WTC11 (cell line): ENCODE results near the gene SH3BP4.

Experiments used
- GABPB1 ChIP-seq: sonication (generic); formaldehyde crosslinking; IDR thresholded peaks from 2 replicates; pipeline ENCODE4 v1.8.1; 2023; ENCODE audit warnings: mild to moderate bottlenecking, missing genetic modification reagents
- KAT7 ChIP-seq: sonication (generic); formaldehyde crosslinking; IDR thresholded peaks from 2 replicates; pipeline ENCODE4 v1.8.1; 2023; ENCODE audit warnings: missing genetic modification reagents, mild to moderate bottlenecking, borderline replicate concordance
- SMAD3 ChIP-seq: sonication (generic); formaldehyde crosslinking; IDR thresholded peaks from 2 replicates; pipeline ENCODE4 v1.8.0; 2022; ENCODE audit warnings: missing genetic modification reagents, mild to moderate bottlenecking, borderline replicate concordance
- SP1 ChIP-seq: sonication (generic); formaldehyde crosslinking; conservative IDR thresholded peaks from 2 replicates; pipeline ENCODE4 v1.8.1; 2022; ENCODE audit warnings: missing genetic modification reagents
- USF2 ChIP-seq: sonication (generic); formaldehyde crosslinking; IDR thresholded peaks from 2 replicates; pipeline ENCODE4 v1.8.1; 2023; ENCODE audit warnings: mild to moderate bottlenecking, missing genetic modification reagents, moderate library complexity
- TF ChIP-seq, protein P1 (sequence below): fragments of 200-600 bp; IDR thresholded peaks from 2 replicates; pipeline ENCODE4 v1.8.0; 2022; ENCODE audit warnings: antibody characterized with exemption

DNA sequence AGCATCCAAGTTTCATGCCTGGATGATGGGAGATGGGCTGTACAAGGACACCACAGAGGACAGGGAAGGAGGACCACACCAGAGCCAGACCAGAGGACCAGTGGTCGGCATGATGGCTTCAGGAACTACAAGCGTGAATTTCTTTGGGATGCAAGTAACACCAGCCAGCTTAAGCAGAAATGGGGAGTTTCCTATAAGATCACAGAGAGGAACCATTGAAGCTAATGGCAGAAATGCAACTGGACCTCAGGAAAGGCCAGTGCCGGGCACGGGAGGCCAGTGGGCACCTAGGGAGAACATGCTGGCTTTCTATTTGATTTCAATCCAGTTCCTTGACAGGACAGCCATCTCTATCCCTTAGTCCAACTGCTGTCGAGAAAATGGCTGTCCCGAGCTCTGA, 145.4 kb downstream of the SH3BP4 start:
- TF ChIP-seq KAT7 (no peak), USF2 (CRISPR knock-in tag) (no peak), SP1 (CRISPR knock-in tag) (no peak), SMAD3 (CRISPR knock-in tag) (no peak), GABPB1 (CRISPR knock-in tag) (no peak)
- TF ChIP-seq, protein P1, sequence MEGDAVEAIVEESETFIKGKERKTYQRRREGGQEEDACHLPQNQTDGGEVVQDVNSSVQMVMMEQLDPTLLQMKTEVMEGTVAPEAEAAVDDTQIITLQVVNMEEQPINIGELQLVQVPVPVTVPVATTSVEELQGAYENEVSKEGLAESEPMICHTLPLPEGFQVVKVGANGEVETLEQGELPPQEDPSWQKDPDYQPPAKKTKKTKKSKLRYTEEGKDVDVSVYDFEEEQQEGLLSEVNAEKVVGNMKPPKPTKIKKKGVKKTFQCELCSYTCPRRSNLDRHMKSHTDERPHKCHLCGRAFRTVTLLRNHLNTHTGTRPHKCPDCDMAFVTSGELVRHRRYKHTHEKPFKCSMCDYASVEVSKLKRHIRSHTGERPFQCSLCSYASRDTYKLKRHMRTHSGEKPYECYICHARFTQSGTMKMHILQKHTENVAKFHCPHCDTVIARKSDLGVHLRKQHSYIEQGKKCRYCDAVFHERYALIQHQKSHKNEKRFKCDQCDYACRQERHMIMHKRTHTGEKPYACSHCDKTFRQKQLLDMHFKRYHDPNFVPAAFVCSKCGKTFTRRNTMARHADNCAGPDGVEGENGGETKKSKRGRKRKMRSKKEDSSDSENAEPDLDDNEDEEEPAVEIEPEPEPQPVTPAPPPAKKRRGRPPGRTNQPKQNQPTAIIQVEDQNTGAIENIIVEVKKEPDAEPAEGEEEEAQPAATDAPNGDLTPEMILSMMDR, result no peak
